ENCODE results near the gene PTPA. TPM values are rescaled to one million over a fixed set of nuclear protein-coding genes. Genes with fewer than 3 reads are reported as not detected.
"Not testable (repeated sequence)": the region's sequence is repeated elsewhere in the genome, so short reads cannot be mapped to it uniquely, and the experiment has no call there.

PTPA gene
- total and polyA plus RNA-seq, 11 donors, result 96.0 to 212 (median 172) TPM

DNA sequence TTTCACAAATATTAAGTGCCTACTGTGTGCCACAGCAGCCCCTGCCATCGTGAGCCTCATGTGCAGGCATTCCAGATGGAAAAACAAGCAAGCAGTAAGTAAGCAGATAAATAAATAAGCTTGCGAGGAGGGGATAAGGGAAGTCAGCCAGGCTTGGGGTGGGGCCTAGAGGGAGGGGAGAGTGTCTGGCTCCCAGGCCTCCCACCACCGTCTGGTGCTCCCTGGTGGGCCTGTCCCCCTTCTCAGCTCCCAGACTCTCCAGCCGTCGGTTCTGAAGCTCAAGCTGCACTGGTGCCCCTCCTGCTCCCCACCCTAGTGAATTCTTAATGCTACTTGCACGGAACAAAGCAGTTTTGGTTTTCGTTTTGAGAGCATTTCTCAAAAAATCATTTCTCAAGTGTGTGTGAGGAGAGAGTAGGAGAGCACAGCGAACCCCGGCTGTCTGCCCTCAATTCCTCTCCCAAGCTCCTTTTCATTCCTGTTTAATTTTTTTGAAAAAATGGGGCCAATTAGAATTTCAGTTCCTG, 73.4 kb downstream of the PTPA start:
- WGBS, 4 donors, result 59 to 74% (median 69%) methylated on average over 9 of the region's 9 CpGs
- ATAC-seq (no peak), DNase-seq (no peak)
- H3K27me3 ChIP-seq, result no peaks in the 10 kb centered on the region
- TF ChIP-seq, protein P1, sequence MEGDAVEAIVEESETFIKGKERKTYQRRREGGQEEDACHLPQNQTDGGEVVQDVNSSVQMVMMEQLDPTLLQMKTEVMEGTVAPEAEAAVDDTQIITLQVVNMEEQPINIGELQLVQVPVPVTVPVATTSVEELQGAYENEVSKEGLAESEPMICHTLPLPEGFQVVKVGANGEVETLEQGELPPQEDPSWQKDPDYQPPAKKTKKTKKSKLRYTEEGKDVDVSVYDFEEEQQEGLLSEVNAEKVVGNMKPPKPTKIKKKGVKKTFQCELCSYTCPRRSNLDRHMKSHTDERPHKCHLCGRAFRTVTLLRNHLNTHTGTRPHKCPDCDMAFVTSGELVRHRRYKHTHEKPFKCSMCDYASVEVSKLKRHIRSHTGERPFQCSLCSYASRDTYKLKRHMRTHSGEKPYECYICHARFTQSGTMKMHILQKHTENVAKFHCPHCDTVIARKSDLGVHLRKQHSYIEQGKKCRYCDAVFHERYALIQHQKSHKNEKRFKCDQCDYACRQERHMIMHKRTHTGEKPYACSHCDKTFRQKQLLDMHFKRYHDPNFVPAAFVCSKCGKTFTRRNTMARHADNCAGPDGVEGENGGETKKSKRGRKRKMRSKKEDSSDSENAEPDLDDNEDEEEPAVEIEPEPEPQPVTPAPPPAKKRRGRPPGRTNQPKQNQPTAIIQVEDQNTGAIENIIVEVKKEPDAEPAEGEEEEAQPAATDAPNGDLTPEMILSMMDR (IDR thresholded peaks at IDR 0.05), result no peak
- H3K27ac ChIP-seq, result no peak overlapping the region
- H3K9me3 ChIP-seq, result peaks cover 0 to 4% (median 0%) of the 10 kb centered on the region in 12 donors
- intact Hi-C loops (cut with DNase I), result loop anchor here in 2 of 10 donors (5.0 kb wide), 1 partner anchor 73 kb away; no protein-coding TSS in a partner anchor
- peaks cover 0 to 6% (median 0%) of the 10 kb centered on the region in 12 donors for H3K4me1 ChIP-seq
- no peaks in the 10 kb centered on the region for H3K36me3 ChIP-seq
- H3K4me3 ChIP-seq, result no peak overlapping the region

DNA sequence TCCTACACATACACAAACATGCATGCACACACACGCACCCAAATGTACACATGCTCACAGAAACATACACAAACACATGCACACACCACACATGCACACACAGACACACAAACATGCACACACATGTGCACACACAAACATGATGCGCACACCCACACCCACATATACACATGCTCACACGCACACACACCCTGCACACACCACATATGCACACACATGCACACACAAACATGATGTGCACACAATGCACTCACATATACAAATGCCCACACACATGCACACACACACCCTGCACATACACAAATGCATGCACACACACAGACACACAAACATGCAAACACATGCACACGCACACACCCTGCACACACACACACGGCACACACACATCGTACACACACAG, 74.2 kb downstream of the PTPA start:
- H3K36me3 ChIP-seq, result no peaks in the 10 kb centered on the region
- WGBS, 4 donors, result 94 to 96% (median 95%) methylated on average over 6 of the region's 6 CpGs
- no peak for ATAC-seq
- intact Hi-C loops (cut with DNase I), result no loop called here
- no peaks in the 10 kb centered on the region for H3K27me3 ChIP-seq
- peaks cover 0 to 4% (median 0%) of the 10 kb centered on the region in 12 donors for H3K9me3 ChIP-seq
- TF ChIP-seq, protein P1 (IDR thresholded peaks at IDR 0.05), result no peak
- no peak for TF ChIP-seq POLR2A (IDR thresholded peaks at IDR 0.05)
- no peak overlapping the region for H3K27ac ChIP-seq
- peaks cover 0 to 6% (median 0%) of the 10 kb centered on the region in 12 donors for H3K4me1 ChIP-seq
- H3K4me3 ChIP-seq, result no peak overlapping the region
- DNase-seq, result no peak

DNA sequence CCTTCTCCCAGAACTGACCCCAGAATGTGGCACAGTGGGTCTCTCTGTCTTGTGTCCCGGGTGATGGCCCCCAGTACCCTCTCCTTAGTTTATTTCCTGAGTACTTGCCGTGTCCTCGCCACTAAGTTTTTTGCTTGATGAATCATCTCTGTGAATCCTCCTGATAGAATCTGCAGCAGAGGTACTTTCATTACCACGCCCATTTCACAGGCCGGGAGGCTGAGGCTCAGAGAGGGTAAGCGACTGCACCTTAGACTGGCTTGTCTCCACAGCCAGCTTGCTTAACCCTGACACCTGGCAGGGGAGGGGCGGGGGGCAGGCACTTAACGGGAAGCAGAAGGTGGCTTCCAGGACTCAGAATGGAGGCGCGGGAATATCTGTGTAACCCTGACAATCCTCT, 74.8 kb downstream of the PTPA start:
- Histone ChIP-seq H3K27ac (no peak overlapping the region), H3K9me3 (peaks cover 0 to 4% (median 0%) of the 10 kb centered on the region in 12 donors), H3K4me3 (no peak overlapping the region), H3K27me3 (no peaks in the 10 kb centered on the region), H3K36me3 (no peaks in the 10 kb centered on the region), H3K4me1 (peaks cover 0 to 6% (median 0%) of the 10 kb centered on the region in 12 donors)
- 81 to 89% (median 84%) methylated on average over 9 to 10 of the region's 10 CpGs for WGBS, 4 donors
- intact Hi-C loops (cut with DNase I), result no loop called here
- no peak for TF ChIP-seq POLR2A (IDR thresholded peaks at IDR 0.05)
- TF ChIP-seq, protein P1 (IDR thresholded peaks at IDR 0.05), result no peak
- DNase-seq, result no peak
- no peak for ATAC-seq

DNA sequence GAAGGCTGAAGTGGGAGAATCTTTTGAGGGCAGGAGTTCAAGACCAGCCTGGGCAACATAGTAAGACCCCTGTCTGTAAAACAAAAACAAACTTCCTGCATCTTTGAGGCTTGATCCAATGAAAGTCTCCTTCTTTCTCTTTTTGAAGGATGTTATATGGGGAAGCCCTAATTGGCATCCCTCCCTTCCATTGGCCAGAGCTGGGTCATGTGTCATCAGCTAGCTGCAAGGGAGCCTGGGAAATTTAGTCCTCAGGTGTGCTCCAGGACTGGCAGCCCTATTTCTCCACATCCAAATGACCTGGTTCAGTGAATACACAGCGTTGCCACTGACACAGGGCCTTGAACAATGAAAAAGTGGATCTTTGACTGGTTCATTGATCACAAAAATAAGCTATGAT, 75.8 kb downstream of the PTPA start:
- Histone ChIP-seq H3K36me3 (no peaks in the 10 kb centered on the region), H3K4me3 (no peak overlapping the region), H3K9me3 (peaks cover 0 to 5% (median 1%) of the 10 kb centered on the region in 12 donors), H3K27me3 (no peaks in the 10 kb centered on the region), H3K27ac (no peak overlapping the region), H3K4me1 (peaks cover 0 to 6% (median 0%) of the 10 kb centered on the region in 12 donors)
- DNase-seq (no peak), ATAC-seq (no peak)
- 80 to 92% (median 87%) methylated on average over 1 of the region's 1 CpG for WGBS, 4 donors
- TF ChIP-seq, protein P1 (IDR thresholded peaks at IDR 0.05), result no peak
- intact Hi-C loops (cut with DNase I), result no loop called here

DNA sequence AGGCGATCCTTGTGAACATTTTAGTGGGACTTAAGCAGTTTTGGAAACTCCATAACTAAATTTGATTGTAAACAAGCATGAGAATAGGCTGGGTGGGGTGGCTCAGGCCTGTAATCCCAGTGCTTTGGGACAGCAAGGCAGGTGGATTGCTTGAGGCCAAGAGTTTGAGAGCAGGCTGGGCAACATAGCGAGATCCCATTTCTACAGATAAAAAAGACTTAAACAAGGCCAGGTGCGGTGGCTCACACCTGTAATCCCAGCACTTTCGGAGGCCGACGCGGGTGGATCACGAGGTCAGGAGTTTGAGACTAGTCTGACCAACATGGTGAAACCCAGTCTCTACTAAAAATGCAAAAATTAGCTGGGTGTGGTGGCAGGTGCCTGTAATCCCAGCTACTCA, 78.8 kb downstream of the PTPA start:
- 94 to 98% (median 97%) methylated on average over 8 of the region's 8 CpGs for WGBS, 4 donors
- H3K9me3 ChIP-seq, result peaks cover 0 to 11% (median 3%) of the 10 kb centered on the region in 12 donors
- H3K4me1 ChIP-seq; H3K36me3 ChIP-seq; intact Hi-C loops (cut with DNase I); H3K27ac ChIP-seq; H3K4me3 ChIP-seq; ATAC-seq; DNase-seq: not testable (repeated sequence)
- H3K27me3 ChIP-seq, result peaks cover 0 to 12% (median 0%) of the 10 kb centered on the region in 9 donors

All from heart left ventricle (tissue), 16 donors.